ENCODE measurements around the gene MACF1.
"Not testable (repeated sequence)": the region's sequence is repeated elsewhere in the genome, so short reads cannot be mapped to it uniquely, and the experiment has no call there.

The MACF1 gene

GRCh38 chr1:39195166-39196111 lies 9.1 kb upstream of the MACF1 start:
- Mint-ChIP-seq H3K4me3 (peak overlapping the region; percentile 38), H3K4me1 (ENCODE audit: low read depth) (peaks cover 73% of the 10 kb centered on the region), H3K27me3 (ENCODE audit: low read depth) (no peaks in the 10 kb centered on the region), H3K36me3 (ENCODE audit: low read depth) (no peaks in the 10 kb centered on the region), H3K9me3 (no peaks in the 10 kb centered on the region), H3K27ac (peak overlapping the region; percentile 96)

- peaks cover 3% of the 10 kb centered on the region for H3K36me3 Mint-ChIP-seq (ENCODE audit: low read depth)
- H3K27ac Mint-ChIP-seq, result peak overlapping the region; percentile 96
- H3K4me1 Mint-ChIP-seq (ENCODE audit: low read depth), result peaks cover 71% of the 10 kb centered on the region
- no peaks in the 10 kb centered on the region for H3K27me3 Mint-ChIP-seq (ENCODE audit: low read depth)
- no peaks in the 10 kb centered on the region for H3K9me3 Mint-ChIP-seq
- H3K4me3 Mint-ChIP-seq, result peak overlapping the region; percentile 66
Measured at GRCh38 chr1:39196244-39197215, 8.0 kb upstream of the MACF1 start.

- H3K4me1 Mint-ChIP-seq (ENCODE audit: low read depth), result peaks cover 59% of the 10 kb centered on the region
- H3K36me3 Mint-ChIP-seq (ENCODE audit: low read depth), result peaks cover 6% of the 10 kb centered on the region
- no peaks in the 10 kb centered on the region for H3K27me3 Mint-ChIP-seq (ENCODE audit: low read depth)
- H3K9me3 Mint-ChIP-seq, result no peaks in the 10 kb centered on the region
- no peak overlapping the region for H3K4me3 Mint-ChIP-seq
- peak overlapping the region; percentile 57 for H3K27ac Mint-ChIP-seq
Measured at GRCh38 chr1:39199593-39199992, 4.9 kb upstream of the MACF1 start.

- peak overlapping the region; percentile 99 for H3K4me3 Mint-ChIP-seq
- no peaks in the 10 kb centered on the region for H3K27me3 Mint-ChIP-seq (ENCODE audit: low read depth)
- H3K9me3 Mint-ChIP-seq, result no peaks in the 10 kb centered on the region
- peak overlapping the region; percentile 98 for H3K27ac Mint-ChIP-seq
- peaks cover 16% of the 10 kb centered on the region for H3K36me3 Mint-ChIP-seq (ENCODE audit: low read depth)
- H3K4me1 Mint-ChIP-seq (ENCODE audit: low read depth), result peaks cover 36% of the 10 kb centered on the region
Measured at GRCh38 chr1:39205102-39205780, 746 bp downstream of the MACF1 start.

- no peaks in the 10 kb centered on the region for H3K27me3 Mint-ChIP-seq (ENCODE audit: low read depth)
- peak overlapping the region; percentile 98 for H3K27ac Mint-ChIP-seq
- H3K36me3 Mint-ChIP-seq (ENCODE audit: low read depth), result peaks cover 20% of the 10 kb centered on the region
- peaks cover 4% of the 10 kb centered on the region for H3K9me3 Mint-ChIP-seq
- H3K4me3 Mint-ChIP-seq, result peak overlapping the region; percentile 99
- H3K4me1 Mint-ChIP-seq (ENCODE audit: low read depth), result peaks cover 37% of the 10 kb centered on the region
Measured at GRCh38 chr1:39205781-39206464, 1.4 kb downstream of the MACF1 start.

GRCh38 chr1:39208360-39208759 lies 3.9 kb downstream of the MACF1 start:
- H3K27ac Mint-ChIP-seq; H3K27me3 Mint-ChIP-seq (ENCODE audit: low read depth); H3K9me3 Mint-ChIP-seq; H3K4me3 Mint-ChIP-seq: not testable (repeated sequence)
- Mint-ChIP-seq H3K36me3 (ENCODE audit: low read depth) (peaks cover 17% of the 10 kb centered on the region), H3K4me1 (ENCODE audit: low read depth) (peaks cover 28% of the 10 kb centered on the region)

GRCh38 chr1:39210649-39211048 lies 6.2 kb downstream of the MACF1 start:
- Mint-ChIP-seq H3K9me3 (peaks cover 4% of the 10 kb centered on the region), H3K27ac (no peak overlapping the region), H3K4me3 (no peak overlapping the region), H3K4me1 (ENCODE audit: low read depth) (peaks cover 28% of the 10 kb centered on the region), H3K36me3 (ENCODE audit: low read depth) (peaks cover 22% of the 10 kb centered on the region), H3K27me3 (ENCODE audit: low read depth) (no peaks in the 10 kb centered on the region)

GRCh38 chr1:39212499-39212898 lies 8.0 kb downstream of the MACF1 start:
- H3K9me3 Mint-ChIP-seq, result peaks cover 4% of the 10 kb centered on the region
- no peak overlapping the region for H3K27ac Mint-ChIP-seq
- H3K4me3 Mint-ChIP-seq, result no peak overlapping the region
- peaks cover 23% of the 10 kb centered on the region for H3K36me3 Mint-ChIP-seq (ENCODE audit: low read depth)
- peaks cover 36% of the 10 kb centered on the region for H3K4me1 Mint-ChIP-seq (ENCODE audit: low read depth)
- no peaks in the 10 kb centered on the region for H3K27me3 Mint-ChIP-seq (ENCODE audit: low read depth)

GRCh38 chr1:39213511-39214002 lies 9.1 kb downstream of the MACF1 start:
- H3K9me3 Mint-ChIP-seq, result peaks cover 4% of the 10 kb centered on the region
- peak overlapping the region; percentile 3 for H3K4me3 Mint-ChIP-seq
- peaks cover 35% of the 10 kb centered on the region for H3K4me1 Mint-ChIP-seq (ENCODE audit: low read depth)
- H3K36me3 Mint-ChIP-seq (ENCODE audit: low read depth), result peaks cover 22% of the 10 kb centered on the region
- H3K27ac Mint-ChIP-seq, result peak overlapping the region; percentile 3
- no peaks in the 10 kb centered on the region for H3K27me3 Mint-ChIP-seq (ENCODE audit: low read depth)

GRCh38 chr1:39214021-39214713 lies 9.7 kb downstream of the MACF1 start:
- Mint-ChIP-seq H3K27me3 (ENCODE audit: low read depth) (no peaks in the 10 kb centered on the region), H3K4me3 (peak overlapping the region; percentile 33), H3K4me1 (ENCODE audit: low read depth) (peaks cover 39% of the 10 kb centered on the region), H3K27ac (peak overlapping the region; percentile 90), H3K36me3 (ENCODE audit: low read depth) (peaks cover 22% of the 10 kb centered on the region), H3K9me3 (peaks cover 4% of the 10 kb centered on the region)

- peak overlapping the region; percentile 90 for H3K27ac Mint-ChIP-seq
- peaks cover 20% of the 10 kb centered on the region for H3K36me3 Mint-ChIP-seq (ENCODE audit: low read depth)
- peaks cover 38% of the 10 kb centered on the region for H3K4me1 Mint-ChIP-seq (ENCODE audit: low read depth)
- H3K4me3 Mint-ChIP-seq, result peak overlapping the region; percentile 88
- H3K27me3 Mint-ChIP-seq (ENCODE audit: low read depth), result no peaks in the 10 kb centered on the region
- H3K9me3 Mint-ChIP-seq, result peaks cover 4% of the 10 kb centered on the region
Measured at GRCh38 chr1:39214714-39214997, 10.2 kb downstream of the MACF1 start.

- Mint-ChIP-seq H3K36me3 (ENCODE audit: low read depth) (peaks cover 20% of the 10 kb centered on the region), H3K4me1 (ENCODE audit: low read depth) (peaks cover 38% of the 10 kb centered on the region), H3K9me3 (peaks cover 4% of the 10 kb centered on the region), H3K4me3 (peak overlapping the region; percentile 88), H3K27ac (peak overlapping the region; percentile 90), H3K27me3 (ENCODE audit: low read depth) (no peaks in the 10 kb centered on the region)
Measured at GRCh38 chr1:39214998-39215873, 10.7 kb downstream of the MACF1 start.
